Esophagus squamous epithelium (tissue), 4 donors: Measurements from ENCODE around the gene RMND5A.

Source experiments
- POLR2A ChIP-seq, 4 donors: fragments of 450-650 bp; IDR thresholded peaks; one replicate each; pipeline ENCODE4 v1.6.1; 2017; ENCODE audit warnings: antibody characterized with exemption in 4 of 4, mild to moderate bottlenecking in 4 of 4, moderate library complexity in 3 of 4
- TF ChIP-seq, protein P1 (sequence below), 6 experiments: fragments of 450-650 bp in 4 of 6; fragments of 200-600 bp in 2 of 6; sonication (generic) in 2 of 6; IDR thresholded peaks; one replicate each; pipeline ENCODE4 v1.5.1; 2016 to 2019; ENCODE audit warnings: antibody characterized with exemption in 6 of 6, mild to moderate bottlenecking in 4 of 6, moderate library complexity in 4 of 6

DNA sequence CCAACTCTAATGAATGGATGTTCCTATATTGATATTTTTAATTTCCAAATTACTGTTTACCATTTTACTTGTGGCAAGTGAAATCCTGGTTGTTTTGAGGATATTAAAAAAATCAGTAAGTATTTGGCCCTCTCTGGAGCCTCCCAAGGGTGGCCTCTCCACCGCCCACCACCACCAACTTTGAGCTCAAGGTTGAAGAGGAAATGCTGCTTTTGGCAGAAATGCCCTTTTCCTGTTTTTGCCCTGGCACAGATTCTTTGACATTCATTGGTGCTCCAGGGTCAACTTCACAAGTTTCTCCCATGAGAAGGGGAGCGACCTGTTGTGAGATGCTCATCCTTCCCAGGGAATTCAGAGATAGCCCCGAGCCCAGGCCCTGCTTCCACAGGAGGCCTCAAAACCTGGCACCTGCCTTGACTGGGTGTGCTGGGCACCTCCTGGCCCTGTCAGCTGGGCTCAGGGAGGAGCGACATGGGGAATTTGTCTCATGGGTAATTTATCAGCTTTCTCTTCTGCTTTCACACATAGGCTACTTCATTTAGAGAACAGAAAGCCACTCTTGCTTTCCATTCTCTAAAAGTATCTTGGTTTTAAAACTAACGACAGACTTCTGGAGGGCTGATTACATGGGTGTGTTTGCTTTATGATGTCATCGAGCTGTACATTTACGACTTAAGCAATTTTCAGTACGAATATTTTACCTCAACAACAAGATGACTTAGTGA lies 63.7 kb downstream of the RMND5A start:
- TF ChIP-seq, protein P1, sequence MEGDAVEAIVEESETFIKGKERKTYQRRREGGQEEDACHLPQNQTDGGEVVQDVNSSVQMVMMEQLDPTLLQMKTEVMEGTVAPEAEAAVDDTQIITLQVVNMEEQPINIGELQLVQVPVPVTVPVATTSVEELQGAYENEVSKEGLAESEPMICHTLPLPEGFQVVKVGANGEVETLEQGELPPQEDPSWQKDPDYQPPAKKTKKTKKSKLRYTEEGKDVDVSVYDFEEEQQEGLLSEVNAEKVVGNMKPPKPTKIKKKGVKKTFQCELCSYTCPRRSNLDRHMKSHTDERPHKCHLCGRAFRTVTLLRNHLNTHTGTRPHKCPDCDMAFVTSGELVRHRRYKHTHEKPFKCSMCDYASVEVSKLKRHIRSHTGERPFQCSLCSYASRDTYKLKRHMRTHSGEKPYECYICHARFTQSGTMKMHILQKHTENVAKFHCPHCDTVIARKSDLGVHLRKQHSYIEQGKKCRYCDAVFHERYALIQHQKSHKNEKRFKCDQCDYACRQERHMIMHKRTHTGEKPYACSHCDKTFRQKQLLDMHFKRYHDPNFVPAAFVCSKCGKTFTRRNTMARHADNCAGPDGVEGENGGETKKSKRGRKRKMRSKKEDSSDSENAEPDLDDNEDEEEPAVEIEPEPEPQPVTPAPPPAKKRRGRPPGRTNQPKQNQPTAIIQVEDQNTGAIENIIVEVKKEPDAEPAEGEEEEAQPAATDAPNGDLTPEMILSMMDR (IDR thresholded peaks at IDR 0.05): no peak
- no peak for TF ChIP-seq POLR2A (IDR thresholded peaks at IDR 0.05)
